GM06990 (cell line): Measurements from ENCODE around the gene SMS.

Source experiments
- DNase-seq: peaks from one replicate; pipeline ENCODE4 v3.0.0-alpha.2; 2011; ENCODE audit not compliant: insufficient read length; ENCODE audit errors: extremely low read depth
- H3K27me3 ChIP-seq: replicated peaks from 2 replicates; pipeline ENCODE4 v1.6.0; 2011; ENCODE audit warnings: low read length; ENCODE audit not compliant: control insufficient read depth, insufficient read depth
- H3K36me3 ChIP-seq: 2 replicates; pipeline ENCODE4 v1.5.1; 2011; ENCODE audit warnings: low read length; ENCODE audit not compliant: control insufficient read depth, insufficient read depth
- H3K4me3 ChIP-seq: replicated peaks from 2 replicates; pipeline ENCODE4 v1.5.1; 2011; ENCODE audit warnings: low read depth, mild to moderate bottlenecking, control low read depth, low read length
- CTCF ChIP-seq: IDR thresholded peaks from 2 replicates; pipeline ENCODE4 v1.5.1; 2011; ENCODE audit warnings: low read length, control low read depth, mild to moderate bottlenecking, inconsistent platforms; ENCODE audit not compliant: insufficient read depth, poor library complexity, severe bottlenecking

Gene SMS

GRCh38 chrX:22021751-22022324, 81.3 kb downstream of the SMS start:
- no peak for TF ChIP-seq CTCF
- no peaks in the 10 kb centered on the region for H3K36me3 ChIP-seq
- H3K4me3 ChIP-seq = no peak overlapping the region
- no peaks in the 10 kb centered on the region for H3K27me3 ChIP-seq
- no peak for DNase-seq

- H3K27me3 ChIP-seq = no peaks in the 10 kb centered on the region
- no peak for TF ChIP-seq CTCF
- no peak overlapping the region for H3K4me3 ChIP-seq
- no peaks in the 10 kb centered on the region for H3K36me3 ChIP-seq
- DNase-seq = no peak
These were observed 84.1 kb downstream of the SMS start for GRCh38 chrX:22024577-22024976.

- Histone ChIP-seq H3K4me3 (no peak overlapping the region), H3K36me3 (no peaks in the 10 kb centered on the region), H3K27me3 (no peaks in the 10 kb centered on the region)
- no peak for TF ChIP-seq CTCF
- DNase-seq = no peak
These were observed 85.2 kb downstream of the SMS start for GRCh38 chrX:22025751-22026150.

GRCh38 chrX:22026731-22027130, 86.2 kb downstream of the SMS start:
- no peaks in the 10 kb centered on the region for H3K27me3 ChIP-seq
- TF ChIP-seq CTCF = no peak
- H3K4me3 ChIP-seq = no peak overlapping the region
- no peaks in the 10 kb centered on the region for H3K36me3 ChIP-seq
- no peak for DNase-seq

- no peak for TF ChIP-seq CTCF
- Histone ChIP-seq H3K36me3 (no peaks in the 10 kb centered on the region), H3K4me3 (no peak within 1 kb of the TSS), H3K27me3 (no peaks in the 10 kb centered on the region)
- DNase-seq = no peak
These were observed 91.6 kb downstream of the SMS start, which contains the start of gene PHEX for GRCh38 chrX:22032084-22032483. PHEX (plus strand) TSS chrX:22032325; CDS start chrX:22033006, 681 bp downstream.

- Histone ChIP-seq H3K27me3 (no peaks in the 10 kb centered on the region), H3K4me3 (no peak overlapping the region), H3K36me3 (no peaks in the 10 kb centered on the region)
- no peak for TF ChIP-seq CTCF
- no peak for DNase-seq
These were observed 92.0 kb downstream of the SMS start for GRCh38 chrX:22032506-22032905.
